ENCODE results near the gene SYNE1.

The SYNE1 gene

DNA sequence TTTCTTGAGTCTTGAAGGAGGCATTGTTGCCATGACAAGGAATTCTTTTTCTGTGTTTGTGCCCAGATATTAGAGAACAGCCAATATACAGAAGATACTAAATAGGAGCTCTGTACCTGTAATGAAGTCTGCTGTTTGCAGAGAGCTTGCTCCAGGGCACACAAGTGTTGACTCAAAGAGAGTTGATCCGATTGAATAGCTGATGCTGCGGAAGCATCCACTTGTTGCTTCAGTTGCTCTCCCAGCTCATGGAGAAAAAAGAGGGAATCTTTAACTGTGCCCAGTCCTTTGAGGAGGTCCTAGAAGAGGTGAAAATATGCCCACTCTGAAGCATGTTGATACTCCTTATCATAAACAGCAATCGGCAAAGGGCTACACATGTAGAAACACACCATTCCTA is 418.3 kb downstream of the SYNE1 start:
- no peak for DNase-seq

DNA sequence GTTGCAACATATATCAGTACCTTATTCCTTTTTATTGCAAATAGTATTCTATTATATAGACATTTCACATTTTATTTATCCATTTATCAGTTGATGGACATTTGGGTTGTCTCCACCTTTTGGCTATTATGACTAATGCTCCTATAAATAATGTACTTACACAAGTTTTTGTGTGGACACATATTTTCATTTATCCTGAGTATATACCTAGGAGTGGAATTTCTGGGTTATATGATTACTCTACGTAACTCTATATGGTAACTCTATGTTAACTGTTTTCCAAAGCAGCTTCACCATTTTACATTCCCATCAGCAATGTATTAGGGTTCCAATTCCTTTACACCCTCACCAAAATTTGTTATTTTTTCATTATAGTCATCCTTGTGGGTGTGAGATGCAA is 424.7 kb downstream of the SYNE1 start:
- no peak for DNase-seq

- no peak for DNase-seq
Measured at GRCh38 chr6:152209211-152209610, 428.0 kb downstream of the SYNE1 start.

DNA sequence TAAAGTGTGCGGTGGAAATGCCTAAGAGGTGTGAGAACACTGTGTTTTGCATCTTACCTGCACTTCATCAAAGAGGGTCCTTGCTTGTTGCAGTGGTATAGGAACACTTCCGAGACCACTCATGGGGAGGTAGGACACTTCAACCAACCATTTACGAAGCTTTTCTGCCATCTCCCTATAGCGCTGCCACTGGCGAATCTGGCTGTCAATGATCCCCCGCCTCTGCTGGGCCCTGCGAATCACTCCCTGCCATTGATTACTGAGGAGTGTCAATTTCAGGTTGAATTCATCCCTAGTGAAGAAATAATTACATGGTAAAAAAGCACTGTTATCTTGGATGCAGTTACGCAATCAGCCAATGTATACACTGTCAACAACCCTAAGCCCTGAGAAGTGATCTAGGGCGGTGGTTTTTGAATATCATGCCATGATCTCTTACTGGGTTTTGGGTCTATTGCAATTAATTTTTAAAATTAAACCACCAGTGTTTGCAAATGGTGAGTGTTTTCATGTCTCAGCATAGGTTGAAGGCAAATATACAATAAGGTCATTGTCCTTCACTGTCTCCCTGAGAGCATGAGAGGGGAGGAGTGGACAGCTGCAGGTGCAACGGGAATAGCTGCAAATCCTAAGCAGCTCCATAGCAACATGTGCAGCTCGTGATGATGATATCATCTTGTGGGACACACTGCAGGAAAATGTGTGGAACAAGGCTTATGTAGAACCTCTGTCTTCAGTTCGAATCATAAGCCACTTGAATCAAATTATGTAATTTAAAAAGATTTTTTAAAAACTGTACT is 429.0 kb downstream of the SYNE1 start:
- peak; percentile 4 for DNase-seq

GRCh38 chr6:152206072-152206818 is 430.9 kb downstream of the SYNE1 start:
- DNase-seq, result no peak

DNA sequence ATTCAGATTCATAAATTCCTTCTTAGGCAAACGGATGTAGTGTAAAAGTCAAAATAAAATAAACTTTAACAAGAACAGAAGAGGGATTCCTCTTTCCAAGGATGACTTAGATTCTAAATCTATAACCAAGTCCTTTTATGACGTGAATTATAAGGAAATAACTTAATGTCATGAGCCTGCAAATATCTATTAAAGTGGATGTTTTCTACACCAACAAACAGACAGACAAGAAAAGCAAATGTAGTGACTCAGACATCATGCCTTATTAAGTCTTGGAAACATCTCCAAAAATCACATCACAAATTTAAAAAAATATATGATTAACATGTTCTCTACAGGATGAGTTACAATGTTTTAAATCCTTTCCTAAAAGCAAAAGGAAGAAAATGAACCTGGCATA is 432.6 kb downstream of the SYNE1 start:
- DNase-seq, result no peak

DNA sequence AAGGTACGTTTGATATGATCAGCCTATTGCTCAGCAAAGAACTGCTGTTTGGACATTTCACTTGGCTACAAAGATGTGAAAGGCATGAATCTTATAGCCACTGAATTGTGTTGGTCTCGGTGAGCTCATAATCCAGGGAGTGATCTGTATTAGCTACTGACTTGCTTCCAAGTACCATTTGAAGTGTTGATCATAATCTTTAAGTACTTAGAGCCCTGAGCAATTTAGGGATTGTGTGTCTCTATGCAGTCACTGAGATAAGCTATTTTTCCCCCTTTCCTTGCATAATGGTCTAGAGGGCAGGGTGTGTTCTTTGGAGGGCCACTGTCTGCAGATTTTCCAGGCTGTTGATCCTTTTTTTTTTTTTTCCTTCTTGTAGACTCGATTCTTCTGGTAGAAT is 436.0 kb downstream of the SYNE1 start:
- no peak for DNase-seq

DNA sequence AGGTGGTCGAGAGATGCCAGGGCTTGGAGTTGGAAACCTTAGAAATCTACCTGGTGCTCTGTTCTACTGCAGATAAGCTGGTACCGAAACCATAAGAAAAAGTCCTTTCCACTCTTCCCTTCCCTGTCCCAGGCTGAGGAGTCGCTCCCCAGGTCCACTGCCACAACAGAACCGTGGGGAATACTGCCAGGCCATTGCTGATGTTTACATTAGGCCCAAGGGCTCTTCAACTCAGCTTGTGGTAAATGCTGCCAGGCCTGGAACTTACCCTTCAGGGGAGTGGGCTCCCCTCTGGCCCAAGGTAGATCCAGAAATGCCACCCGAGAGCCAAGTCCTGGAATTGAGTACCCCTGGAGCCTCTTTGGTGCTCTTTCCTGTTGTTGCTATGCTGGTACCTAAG is 441.3 kb downstream of the SYNE1 start:
- no peak for DNase-seq

DNA sequence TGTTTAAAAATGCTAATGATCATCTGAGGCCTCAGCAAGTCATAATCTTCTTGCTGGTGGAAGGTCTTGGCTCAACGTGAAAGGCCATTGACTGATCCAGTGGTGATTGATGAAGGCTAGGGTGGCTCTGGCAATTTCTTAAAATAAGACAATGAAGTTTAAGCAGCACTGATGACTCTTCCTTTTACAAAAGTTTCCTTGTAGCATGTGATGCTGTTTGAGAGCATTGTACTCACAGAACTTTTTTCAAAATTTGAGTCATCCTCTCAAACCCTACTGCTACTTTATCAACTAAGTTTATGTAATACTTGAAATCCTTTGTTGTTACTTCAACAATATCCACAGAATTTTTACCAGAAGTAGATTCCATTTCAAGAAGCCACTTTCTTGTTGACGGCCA is 447.4 kb downstream of the SYNE1 start:
- DNase-seq, result no peak

GRCh38 chr6:152188011-152188410 is 449.2 kb downstream of the SYNE1 start:
- no peak for DNase-seq

DNA sequence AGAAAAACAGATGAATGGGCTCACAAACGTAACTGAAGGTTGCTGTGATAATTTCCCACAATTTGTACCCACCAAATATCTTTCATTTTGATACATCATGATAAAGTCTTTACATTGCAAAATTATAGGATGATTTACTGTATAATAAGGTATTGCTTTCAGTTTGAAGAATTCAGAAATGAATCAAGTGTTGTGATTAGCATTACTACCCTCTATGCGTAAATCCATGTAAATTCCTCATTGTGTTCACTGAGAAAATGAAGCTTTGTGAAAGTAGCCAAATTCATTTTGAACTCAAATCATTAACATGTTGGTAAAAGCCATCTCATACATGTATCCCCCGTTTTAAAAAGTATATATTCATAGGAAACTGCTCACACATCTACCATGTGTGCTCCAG is 450.3 kb downstream of the SYNE1 start:
- no peak for DNase-seq

GRCh38 chr6:152184917-152185574 is 452.1 kb downstream of the SYNE1 start:
- DNase-seq, result no peak

GRCh38 chr6:152184573-152184916 is 452.6 kb downstream of the SYNE1 start:
- no peak for DNase-seq

DNA sequence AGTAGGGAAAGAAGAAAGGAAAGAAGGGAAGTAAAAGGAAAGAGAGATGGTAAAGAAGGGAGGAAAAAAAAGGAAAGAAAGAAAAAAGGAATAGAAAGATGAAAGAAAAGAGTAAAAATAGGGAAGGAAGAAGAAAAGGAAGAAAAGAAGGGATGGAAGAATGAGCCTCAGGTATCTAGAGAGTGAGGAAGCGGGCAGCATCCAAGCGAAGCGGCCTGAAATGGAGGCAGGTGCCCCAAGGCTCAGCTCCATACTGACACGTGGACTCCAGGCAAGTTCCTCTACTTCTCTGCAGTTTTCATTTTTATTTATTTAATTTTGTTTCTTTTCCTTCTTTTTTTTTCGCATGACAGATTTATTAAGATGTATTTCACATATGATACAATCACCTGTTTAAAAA is 456.6 kb downstream of the SYNE1 start:
- DNase-seq, result no peak

- DNase-seq, result no peak
Measured at GRCh38 chr6:152176268-152176667, 460.9 kb downstream of the SYNE1 start.

- DNase-seq, result no peak
Measured at GRCh38 chr6:152173957-152174356, 463.2 kb downstream of the SYNE1 start.

GRCh38 chr6:152173321-152173720 is 463.8 kb downstream of the SYNE1 start:
- DNase-seq, result no peak

- DNase-seq, result no peak
Measured at GRCh38 chr6:152170702-152171667, 466.2 kb downstream of the SYNE1 start.

DNA sequence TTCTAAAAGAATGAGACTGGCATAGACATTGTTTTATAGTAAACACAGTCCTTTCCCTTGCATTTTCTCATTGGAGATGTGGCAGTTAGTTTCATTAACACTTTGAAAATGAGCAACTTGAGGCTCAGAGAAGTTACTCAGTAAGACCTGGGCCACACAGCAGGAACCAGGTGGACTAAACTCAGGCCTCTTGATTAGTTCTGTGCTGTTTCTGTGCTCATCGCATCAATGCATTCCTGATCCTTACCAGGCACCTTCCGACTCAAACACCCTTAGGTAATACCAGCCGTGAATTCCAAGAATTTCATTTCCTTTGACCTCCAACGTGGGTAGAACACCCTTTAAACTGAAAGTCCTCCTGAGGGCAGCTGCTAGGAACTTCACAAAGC is 466.9 kb downstream of the SYNE1 start:
- no peak for DNase-seq

- DNase-seq, result no peak
Measured at GRCh38 chr6:152167641-152168603, 469.2 kb downstream of the SYNE1 start.

GRCh38 chr6:152166897-152167296 is 470.3 kb downstream of the SYNE1 start:
- DNase-seq, result no peak

GRCh38 chr6:152166497-152166896 is 470.7 kb downstream of the SYNE1 start:
- DNase-seq, result no peak
